ENCODE measurements around the gene PRDX1.

The PRDX1 gene

GRCh38 chr1:45465277-45465676, 56.4 kb downstream of the PRDX1 start:
- no peak for DNase-seq (ENCODE audit: low read depth in 3 of 3)
